SK-N-SH treated with all-trans-retinoic acid at 6 μM for 48 hours (cell line): ENCODE measurements around the gene CERK.

Experiments used
- ATAC-seq: fragments of 200-7000 bp; cut with Tn5 transposase; 3 replicates; pipeline ENCODE4 v1.9.1; 2020; ENCODE audit warnings: mild to moderate bottlenecking, moderate library complexity
- ARNTL ChIP-seq: fragments of 450-650 bp; formaldehyde crosslinking; IDR thresholded peaks from 2 replicates; pipeline ENCODE4 v1.5.0; 2020; ENCODE audit warnings: low read depth, mild to moderate bottlenecking, moderate library complexity, borderline replicate concordance
- BACH2 ChIP-seq: fragments of 250-450 bp; sonication (Bioruptor Pico); IDR thresholded peaks from 2 replicates; pipeline ENCODE4 v1.9.0; 2021; ENCODE audit warnings: mild to moderate bottlenecking, borderline replicate concordance
- CREB5 ChIP-seq: fragments of 250-450 bp; sonication (Bioruptor Pico); IDR thresholded peaks from 2 replicates; pipeline ENCODE4 v1.5.1; 2020; ENCODE audit warnings: low read depth, mild to moderate bottlenecking, moderate library complexity
- CSDC2 ChIP-seq: fragments of 250-450 bp; sonication (Bioruptor Pico); IDR thresholded peaks from 2 replicates; pipeline ENCODE4 v1.5.0; 2020; ENCODE audit warnings: mild to moderate bottlenecking, moderate library complexity
- CSRNP3 ChIP-seq: fragments of 250-450 bp; sonication (Bioruptor Pico); IDR thresholded peaks from 2 replicates; pipeline ENCODE4 v1.5.1; 2021; ENCODE audit warnings: mild to moderate bottlenecking, moderate library complexity
- ESRRG ChIP-seq: fragments of 250-450 bp; sonication (Bioruptor Pico); IDR thresholded peaks from 2 replicates; pipeline ENCODE4 v1.6.1; 2021; ENCODE audit warnings: mild to moderate bottlenecking
- GLIS3 ChIP-seq: fragments of 250-450 bp; sonication (Bioruptor Pico); IDR thresholded peaks from 2 replicates; pipeline ENCODE4 v1.5.0; 2020; ENCODE audit warnings: mild to moderate bottlenecking, moderate library complexity
- PATZ1 ChIP-seq: fragments of 250-450 bp; sonication (Bioruptor Pico); IDR thresholded peaks from 2 replicates; pipeline ENCODE4 v1.8.0; 2020; ENCODE audit warnings: mild to moderate bottlenecking, moderate library complexity, borderline replicate concordance
- POU6F1 ChIP-seq: fragments of 250-450 bp; sonication (Bioruptor Pico); IDR thresholded peaks from 2 replicates; pipeline ENCODE4 v1.8.0; 2021; ENCODE audit warnings: low read depth, mild to moderate bottlenecking, moderate library complexity, borderline replicate concordance
- RARB ChIP-seq: fragments of 250-450 bp; sonication (Bioruptor Pico); IDR thresholded peaks from 2 replicates; pipeline ENCODE4 v1.8.0; 2021; ENCODE audit warnings: mild to moderate bottlenecking, moderate library complexity
- SNAI2 ChIP-seq: fragments of 250-450 bp; sonication (Bioruptor Pico); IDR thresholded peaks from 2 replicates; pipeline ENCODE4 v1.5.0; 2020; ENCODE audit warnings: mild to moderate bottlenecking, moderate library complexity
- TCF4 ChIP-seq: fragments of 250-450 bp; sonication (Bioruptor Pico); IDR thresholded peaks from 2 replicates; pipeline ENCODE4 v1.8.0; 2021; ENCODE audit warnings: mild to moderate bottlenecking, moderate library complexity, borderline replicate concordance
- TOX ChIP-seq: fragments of 250-450 bp; sonication (Bioruptor Pico); IDR thresholded peaks from 2 replicates; pipeline ENCODE4 v1.8.0; 2021; ENCODE audit warnings: mild to moderate bottlenecking, moderate library complexity, borderline replicate concordance
- TSHZ2 ChIP-seq: fragments of 250-450 bp; sonication (Bioruptor Pico); IDR thresholded peaks from 2 replicates; pipeline ENCODE4 v1.5.0; 2020; ENCODE audit warnings: mild to moderate bottlenecking, moderate library complexity
- ZC3H10 ChIP-seq: fragments of 250-450 bp; sonication (Bioruptor Pico); IDR thresholded peaks from 2 replicates; pipeline ENCODE4 v1.5.1; 2021; ENCODE audit warnings: mild to moderate bottlenecking, moderate library complexity
- ZFP3 ChIP-seq: fragments of 250-450 bp; sonication (Bioruptor Pico); IDR thresholded peaks from 2 replicates; pipeline ENCODE4 v1.5.0; 2020; ENCODE audit warnings: mild to moderate bottlenecking, moderate library complexity
- ZFP30 ChIP-seq: fragments of 450-650 bp; formaldehyde crosslinking; IDR thresholded peaks from 2 replicates; pipeline ENCODE4 v1.5.0; 2022; ENCODE audit warnings: mild to moderate bottlenecking, moderate library complexity
- ZNF565 ChIP-seq: fragments of 450-650 bp; formaldehyde crosslinking; conservative IDR thresholded peaks from 2 replicates; pipeline ENCODE4 v1.5.0; 2020; ENCODE audit warnings: low read depth, mild to moderate bottlenecking, moderate library complexity
- ZNF70 ChIP-seq: fragments of 450-650 bp; formaldehyde crosslinking; IDR thresholded peaks from 2 replicates; pipeline ENCODE4 v1.5.0; 2020; ENCODE audit warnings: mild to moderate bottlenecking, moderate library complexity

Gene CERK

GRCh38 chr22:46679706-46680269, 58.3 kb downstream of the CERK start:
- TF ChIP-seq CREB5 (CRISPR knock-in tag) (no peak), TCF4 (no peak), GLIS3 (no peak), TSHZ2 (CRISPR knock-in tag) (no peak), SNAI2 (no peak), ZNF70 (CRISPR knock-in tag) (no peak), CSRNP3 (CRISPR knock-in tag) (no peak), BACH2 (CRISPR knock-in tag) (no peak), TOX (CRISPR knock-in tag) (no peak), POU6F1 (no peak), ZFP30 (CRISPR knock-in tag) (no peak), ZC3H10 (CRISPR knock-in tag) (no peak), ARNTL (CRISPR knock-in tag) (no peak)
- no peak for ATAC-seq

GRCh38 chr22:46678785-46679700, 59.0 kb downstream of the CERK start:
- TF ChIP-seq RARB (CRISPR knock-in tag) (no peak), BACH2 (CRISPR knock-in tag) (no peak), ZFP30 (CRISPR knock-in tag) (no peak), ARNTL (CRISPR knock-in tag) (no peak), ZNF565 (CRISPR knock-in tag) (no peak), PATZ1 (CRISPR knock-in tag) (no peak), ZFP3 (CRISPR knock-in tag) (no peak), TOX (CRISPR knock-in tag) (no peak), ESRRG (CRISPR knock-in tag) (no peak), CSRNP3 (CRISPR knock-in tag) (no peak), ZNF70 (CRISPR knock-in tag) (no peak), ZC3H10 (CRISPR knock-in tag) (no peak), CSDC2 (CRISPR knock-in tag) (no peak), GLIS3 (no peak), CREB5 (CRISPR knock-in tag) (no peak)

More at GRCh38 chr22:46678785-46679700, 59.0 kb downstream of the CERK start:
- no peak for ATAC-seq
